HEK293T (cell line): Measurements from ENCODE around the gene APBA1.

Experiments used
- ARNT ChIP-seq: fragments of 450-650 bp; IDR thresholded peaks from 2 replicates; pipeline ENCODE4 v1.6.1; 2017; ENCODE audit warnings: mild to moderate bottlenecking
- BHLHE40 ChIP-seq: fragments of 450-650 bp; IDR thresholded peaks from 2 replicates; pipeline ENCODE4 v1.6.1; 2016; ENCODE audit warnings: mild to moderate bottlenecking, moderate library complexity, borderline replicate concordance
- CTBP1 ChIP-seq: fragments of 450-650 bp; IDR thresholded peaks from 2 replicates; pipeline ENCODE4 v1.6.1; 2016; ENCODE audit warnings: borderline replicate concordance
- ELF4 ChIP-seq: fragments of 450-650 bp; IDR thresholded peaks from 2 replicates; pipeline ENCODE4 v1.6.1; 2017; ENCODE audit warnings: antibody characterized with exemption
- FOXA1 ChIP-seq: fragments of 450-650 bp; IDR thresholded peaks from 2 replicates; pipeline ENCODE4 v1.6.1; 2016; ENCODE audit warnings: mild to moderate bottlenecking
- FOXK2 ChIP-seq: fragments of 450-650 bp; IDR thresholded peaks from 2 replicates; pipeline ENCODE4 v1.6.1; 2016; ENCODE audit warnings: mild to moderate bottlenecking
- FOXM1 ChIP-seq: fragments of 450-650 bp; IDR thresholded peaks from 2 replicates; pipeline ENCODE4 v1.6.1; 2017; ENCODE audit warnings: mild to moderate bottlenecking, borderline replicate concordance
- HDGF ChIP-seq: fragments of 450-650 bp; IDR thresholded peaks from 2 replicates; pipeline ENCODE4 v1.6.1; 2017; ENCODE audit warnings: antibody characterized with exemption, borderline replicate concordance
- L3MBTL2 ChIP-seq: fragments of 450-650 bp; conservative IDR thresholded peaks from 2 replicates; pipeline ENCODE4 v1.6.1; 2016; ENCODE audit warnings: mild to moderate bottlenecking
- LEF1 ChIP-seq: fragments of 450-650 bp; IDR thresholded peaks from 2 replicates; pipeline ENCODE4 v1.6.1; 2017; ENCODE audit warnings: mild to moderate bottlenecking, borderline replicate concordance
- NFRKB ChIP-seq: fragments of 450-650 bp; IDR thresholded peaks from 2 replicates; pipeline ENCODE4 v1.6.1; 2016; ENCODE audit warnings: mild to moderate bottlenecking, moderate library complexity
- SP1 ChIP-seq: fragments of 450-650 bp; IDR thresholded peaks from 2 replicates; pipeline ENCODE4 v1.6.1; 2017

- TF ChIP-seq BHLHE40 (no peak), ELF4 (no peak), HDGF (no peak), FOXK2 (no peak), L3MBTL2 (no peak), NFRKB (no peak), SP1 (no peak), FOXM1 (no peak), FOXA1 (no peak), CTBP1 (no peak), ARNT (no peak), LEF1 (no peak)
These were observed 251.4 kb downstream of the APBA1 start for GRCh38 chr9:69420611-69421270.
